Measurements from ENCODE around the gene CCDC126.

DNA sequence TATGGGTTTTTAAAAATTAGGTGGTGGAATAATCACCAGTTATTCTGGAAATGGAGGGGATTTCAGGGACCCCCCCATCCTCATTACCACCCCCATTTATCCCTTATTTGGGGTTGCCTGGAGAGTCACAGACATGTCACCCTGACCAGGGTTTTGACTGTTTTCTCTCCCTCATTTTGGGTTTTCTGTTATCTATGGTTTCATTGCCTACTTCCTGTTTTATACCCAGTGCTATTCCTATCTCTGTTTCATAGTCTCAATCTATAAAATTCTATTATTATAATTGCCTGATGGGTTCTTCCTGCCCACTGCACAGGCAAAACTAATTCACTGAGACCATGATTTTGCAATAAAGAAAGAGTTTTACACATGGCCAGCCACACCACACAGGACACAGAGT is 66.9 kb downstream of the CCDC126 start:
- TF ChIP-seq POLR2AphosphoS5 (IDR thresholded peaks at IDR 0.05) = no peak
- TF ChIP-seq, protein P1, sequence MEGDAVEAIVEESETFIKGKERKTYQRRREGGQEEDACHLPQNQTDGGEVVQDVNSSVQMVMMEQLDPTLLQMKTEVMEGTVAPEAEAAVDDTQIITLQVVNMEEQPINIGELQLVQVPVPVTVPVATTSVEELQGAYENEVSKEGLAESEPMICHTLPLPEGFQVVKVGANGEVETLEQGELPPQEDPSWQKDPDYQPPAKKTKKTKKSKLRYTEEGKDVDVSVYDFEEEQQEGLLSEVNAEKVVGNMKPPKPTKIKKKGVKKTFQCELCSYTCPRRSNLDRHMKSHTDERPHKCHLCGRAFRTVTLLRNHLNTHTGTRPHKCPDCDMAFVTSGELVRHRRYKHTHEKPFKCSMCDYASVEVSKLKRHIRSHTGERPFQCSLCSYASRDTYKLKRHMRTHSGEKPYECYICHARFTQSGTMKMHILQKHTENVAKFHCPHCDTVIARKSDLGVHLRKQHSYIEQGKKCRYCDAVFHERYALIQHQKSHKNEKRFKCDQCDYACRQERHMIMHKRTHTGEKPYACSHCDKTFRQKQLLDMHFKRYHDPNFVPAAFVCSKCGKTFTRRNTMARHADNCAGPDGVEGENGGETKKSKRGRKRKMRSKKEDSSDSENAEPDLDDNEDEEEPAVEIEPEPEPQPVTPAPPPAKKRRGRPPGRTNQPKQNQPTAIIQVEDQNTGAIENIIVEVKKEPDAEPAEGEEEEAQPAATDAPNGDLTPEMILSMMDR (IDR thresholded peaks at IDR 0.05) = no peak
- no peak for TF ChIP-seq POLR2A (IDR thresholded peaks at IDR 0.05)

Measured in prostate gland (tissue), 2 donors.